Calu3 (cell line): ENCODE measurements around the gene MAP3K10. TPM values are rescaled to one million over a fixed set of nuclear protein-coding genes. Genes with fewer than 3 reads are reported as not detected.

Experiments
- BruUV-seq: library from RNA; stranded (reverse); fragments of 400-500 nt; replicated peaks from 2 replicates; lab custom pipeline; 2021; lab: Mats Ljungman, UMichigan
- CTCF ChIA-PET: fragments of 300-600 bp; sonication (Branson Sonifier 250); formaldehyde crosslinking; loops from one replicate; lab custom pipeline; 2022; ENCODE audit warnings: antibody characterized with exemption; lab: Charles Lee
- DNase-seq: peaks from one replicate; pipeline ENCODE4 v3.0.0; 2022
- H3K27ac Mint-ChIP-seq: one replicate; pipeline ENCODE4 v1.8.0; 2022; ENCODE audit warnings: mixed read lengths; ENCODE audit not compliant: unreplicated experiment
- H3K27me3 Mint-ChIP-seq: one replicate; pipeline ENCODE4 v1.8.0; 2022; ENCODE audit warnings: mixed read lengths; ENCODE audit not compliant: unreplicated experiment
- H3K36me3 Mint-ChIP-seq: one replicate; pipeline ENCODE4 v1.8.0; 2022; ENCODE audit warnings: mild to moderate bottlenecking, moderate library complexity, mixed read lengths; ENCODE audit not compliant: insufficient read depth, unreplicated experiment
- H3K4me1 Mint-ChIP-seq: one replicate; pipeline ENCODE4 v1.8.0; 2022; ENCODE audit warnings: mild to moderate bottlenecking, low read depth, mixed read lengths; ENCODE audit not compliant: unreplicated experiment
- H3K4me3 Mint-ChIP-seq: one replicate; pipeline ENCODE4 v1.8.0; 2022; ENCODE audit warnings: mild to moderate bottlenecking, low read depth, moderate library complexity, mixed read lengths; ENCODE audit not compliant: unreplicated experiment
- H3K9me3 Mint-ChIP-seq: one replicate; pipeline ENCODE4 v1.8.0; 2022; ENCODE audit warnings: low read depth, mixed read lengths; ENCODE audit not compliant: unreplicated experiment
- CTCF ChIP-seq: fragments of 200-600 bp; IDR thresholded peaks from one replicate; pipeline ENCODE4 v1.8.0; 2022; ENCODE audit warnings: antibody characterized with exemption; ENCODE audit not compliant: unreplicated experiment
- intact Hi-C: fragments of 100-400 bp; cut with micrococcal nuclease; formaldehyde crosslinking; loops from one replicate; pipeline ENCODE4 v1.10.0; 2022; ENCODE audit not compliant: unreplicated experiment
- total RNA-seq: library from RNA; stranded (reverse); gene quantifications from 2 replicates; pipeline ENCODE4 v1.2.3, GENCODE V29; 2022

Gene MAP3K10
- total RNA-seq, 1 experiment from 2014 or later = 30.5 TPM

GRCh38 chr19:40252395-40252794 is 61.2 kb downstream of the MAP3K10 start:
- peaks cover 22% of the 10 kb centered on the region for H3K4me1 Mint-ChIP-seq
- CTCF ChIA-PET = no interaction called here
- TF ChIP-seq CTCF = no peak
- H3K27me3 Mint-ChIP-seq = no peaks in the 10 kb centered on the region
- DNase-seq = no peak
- H3K9me3 Mint-ChIP-seq = no peaks in the 10 kb centered on the region
- intact Hi-C loops = no loop called here
- no peak overlapping the region for H3K4me3 Mint-ChIP-seq
- H3K27ac Mint-ChIP-seq = no peak overlapping the region
- H3K36me3 Mint-ChIP-seq = peaks cover 37% of the 10 kb centered on the region
- no TSS peak for BruUV-seq

DNA sequence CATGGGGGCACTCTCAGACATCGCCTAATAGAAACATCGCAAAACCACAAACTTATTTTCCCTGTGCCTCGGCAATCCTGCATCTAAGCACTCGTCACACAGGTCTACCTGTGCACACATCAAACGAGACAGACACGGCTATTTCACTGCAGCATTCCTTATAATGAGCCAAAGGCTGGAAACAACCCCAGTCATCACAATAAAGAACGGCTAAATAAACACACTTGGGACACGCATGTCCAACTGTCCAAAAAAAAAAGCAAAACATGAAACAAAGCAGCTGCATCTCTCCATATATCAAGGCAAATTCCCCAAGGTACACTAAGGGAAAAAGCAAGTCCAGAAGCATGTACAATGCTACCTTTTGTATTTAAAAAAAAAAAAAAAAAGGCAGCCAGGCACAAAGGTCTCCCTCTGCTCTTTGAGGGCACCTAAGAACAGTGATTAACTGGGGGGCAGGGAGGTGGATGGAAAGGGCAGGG is 62.4 kb downstream of the MAP3K10 start:
- no peaks in the 10 kb centered on the region for H3K9me3 Mint-ChIP-seq
- no peak for DNase-seq
- no peak overlapping the region for H3K27ac Mint-ChIP-seq
- intact Hi-C loops = no loop called here
- no peak for TF ChIP-seq CTCF
- BruUV-seq = TSS peak; percentile 12
- H3K4me1 Mint-ChIP-seq = peaks cover 28% of the 10 kb centered on the region
- H3K27me3 Mint-ChIP-seq = no peaks in the 10 kb centered on the region
- no peak overlapping the region for H3K4me3 Mint-ChIP-seq
- CTCF ChIA-PET = no interaction called here
- peaks cover 35% of the 10 kb centered on the region for H3K36me3 Mint-ChIP-seq

DNA sequence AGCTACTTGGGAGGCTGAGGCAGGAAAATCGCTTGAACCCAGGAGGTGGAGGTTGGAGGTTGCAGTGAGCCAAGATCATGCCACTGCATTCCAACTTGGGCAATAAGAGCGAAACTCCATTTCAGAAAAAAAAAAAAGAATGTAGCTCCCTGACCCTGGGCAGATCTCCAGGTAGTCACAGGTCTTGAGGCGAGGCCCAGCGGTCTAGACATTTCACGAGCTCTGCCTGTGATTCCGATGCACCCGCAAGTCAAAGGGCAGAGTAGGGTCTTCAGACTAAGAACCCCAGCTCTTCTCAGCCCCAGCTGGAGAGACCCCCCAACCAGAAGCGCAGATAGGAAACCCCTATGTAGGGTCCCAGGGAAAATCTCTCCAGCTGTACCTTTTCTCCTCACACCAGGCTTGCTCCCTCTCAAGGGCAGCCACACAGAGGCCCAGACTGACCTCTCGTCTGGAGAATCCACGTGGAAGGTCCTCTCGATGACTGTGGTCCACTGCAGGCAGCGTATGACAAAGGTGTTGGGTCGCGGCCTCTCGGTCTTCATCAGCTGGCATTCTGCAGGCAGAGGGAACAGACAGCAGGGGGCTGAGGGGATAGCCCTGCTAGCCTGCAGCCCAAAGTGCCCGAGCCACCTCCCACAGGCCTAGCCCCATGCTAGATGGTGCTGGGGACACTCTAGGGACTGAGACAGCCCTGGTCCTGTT is 63.6 kb downstream of the MAP3K10 start:
- H3K27ac Mint-ChIP-seq = peak overlapping the region; percentile 57
- peaks cover 28% of the 10 kb centered on the region for H3K4me1 Mint-ChIP-seq
- no TSS peak for BruUV-seq
- peaks cover 31% of the 10 kb centered on the region for H3K36me3 Mint-ChIP-seq
- CTCF ChIA-PET = interaction anchor here (0.6 kb wide), 1 partner anchor 51 kb away, joined by 3 read pairs; no protein-coding TSS in a partner anchor
- H3K27me3 Mint-ChIP-seq = no peaks in the 10 kb centered on the region
- DNase-seq = no peak
- no peak overlapping the region for H3K4me3 Mint-ChIP-seq
- intact Hi-C loops = no loop called here
- no peak for TF ChIP-seq CTCF
- no peaks in the 10 kb centered on the region for H3K9me3 Mint-ChIP-seq

GRCh38 chr19:40255619-40256166 is 64.5 kb downstream of the MAP3K10 start:
- peak overlapping the region; percentile 57 for H3K27ac Mint-ChIP-seq
- H3K27me3 Mint-ChIP-seq = no peaks in the 10 kb centered on the region
- peak overlapping the region; percentile 13 for H3K4me3 Mint-ChIP-seq
- no peak for TF ChIP-seq CTCF
- peaks cover 28% of the 10 kb centered on the region for H3K4me1 Mint-ChIP-seq
- BruUV-seq = no TSS peak
- H3K9me3 Mint-ChIP-seq = no peaks in the 10 kb centered on the region
- H3K36me3 Mint-ChIP-seq = peaks cover 29% of the 10 kb centered on the region
- DNase-seq = no peak
- CTCF ChIA-PET = interaction anchor here (0.6 kb wide), 1 partner anchor 50 kb away, joined by 3 read pairs; no protein-coding TSS in a partner anchor
- intact Hi-C loops = no loop called here
